BE2C (cell line): ENCODE data around the gene MARCHF3.

Experiments used
- DNase-seq: peaks from one replicate; pipeline ENCODE4 v3.0.0-alpha.2; 2020
- H3K27me3 ChIP-seq: fragments of 250-450 bp; sonication (Bioruptor Pico); 2 replicates; pipeline ENCODE4 v1.5.1; 2020; ENCODE audit warnings: mild to moderate bottlenecking
- H3K36me3 ChIP-seq: fragments of 250-450 bp; sonication (Bioruptor Pico); 2 replicates; pipeline ENCODE4 v1.5.1; 2020; ENCODE audit warnings: mild to moderate bottlenecking
- H3K4me1 ChIP-seq: fragments of 250-450 bp; sonication (Bioruptor Pico); 2 replicates; pipeline ENCODE4 v1.5.1; 2020
- H3K4me3 ChIP-seq: 2 replicates; pipeline ENCODE4 v1.5.1; 2011; ENCODE audit warnings: low read depth, low read length
- H3K9me3 ChIP-seq: fragments of 250-450 bp; sonication (Bioruptor Pico); 2 replicates; pipeline ENCODE4 v1.5.1; 2020
- CTCF ChIP-seq: IDR thresholded peaks from 2 replicates; pipeline ENCODE4 v1.5.1; 2012; ENCODE audit warnings: mild to moderate bottlenecking, low read depth, low read length

The MARCHF3 gene

GRCh38 chr5:126837242-126837641 is 193.1 kb downstream of the MARCHF3 start:
- no peak for TF ChIP-seq CTCF
- peaks cover 52% of the 10 kb centered on the region for H3K36me3 ChIP-seq
- H3K4me3 ChIP-seq: no peak overlapping the region
- no peak for DNase-seq
- no peaks in the 10 kb centered on the region for H3K9me3 ChIP-seq
- H3K4me1 ChIP-seq: no peaks in the 10 kb centered on the region
- no peaks in the 10 kb centered on the region for H3K27me3 ChIP-seq

GRCh38 chr5:126836778-126837177 is 193.6 kb downstream of the MARCHF3 start:
- H3K9me3 ChIP-seq: no peaks in the 10 kb centered on the region
- TF ChIP-seq CTCF: no peak
- H3K36me3 ChIP-seq: peaks cover 57% of the 10 kb centered on the region
- no peak for DNase-seq
- H3K4me1 ChIP-seq: no peaks in the 10 kb centered on the region
- H3K27me3 ChIP-seq: no peaks in the 10 kb centered on the region
- no peak overlapping the region for H3K4me3 ChIP-seq

GRCh38 chr5:126831156-126831555 is 199.2 kb downstream of the MARCHF3 start:
- DNase-seq: no peak
- peaks cover 94% of the 10 kb centered on the region for H3K36me3 ChIP-seq
- TF ChIP-seq CTCF: no peak
- no peaks in the 10 kb centered on the region for H3K4me1 ChIP-seq
- H3K9me3 ChIP-seq: no peaks in the 10 kb centered on the region
- no peaks in the 10 kb centered on the region for H3K27me3 ChIP-seq
- no peak overlapping the region for H3K4me3 ChIP-seq

GRCh38 chr5:126830061-126830460 is 200.3 kb downstream of the MARCHF3 start:
- Histone ChIP-seq H3K36me3 (peaks cover 96% of the 10 kb centered on the region), H3K27me3 (no peaks in the 10 kb centered on the region), H3K4me1 (no peaks in the 10 kb centered on the region), H3K4me3 (no peak overlapping the region), H3K9me3 (no peaks in the 10 kb centered on the region)
- TF ChIP-seq CTCF: no peak
- DNase-seq: no peak

GRCh38 chr5:126829098-126829497 is 201.3 kb downstream of the MARCHF3 start:
- no peaks in the 10 kb centered on the region for H3K9me3 ChIP-seq
- no peak overlapping the region for H3K4me3 ChIP-seq
- H3K27me3 ChIP-seq: no peaks in the 10 kb centered on the region
- no peak for TF ChIP-seq CTCF
- no peaks in the 10 kb centered on the region for H3K4me1 ChIP-seq
- H3K36me3 ChIP-seq: peaks cover 95% of the 10 kb centered on the region
- no peak for DNase-seq

GRCh38 chr5:126826619-126827215 is 203.6 kb downstream of the MARCHF3 start:
- Histone ChIP-seq H3K36me3 (peaks cover 95% of the 10 kb centered on the region), H3K27me3 (no peaks in the 10 kb centered on the region), H3K4me1 (no peaks in the 10 kb centered on the region), H3K9me3 (no peaks in the 10 kb centered on the region; the same call in 1 of the 2 replicates), H3K4me3 (no peak overlapping the region)
- TF ChIP-seq CTCF: no peak
- DNase-seq: no peak
